ENCODE results near the gene TMEM100.

The TMEM100 gene

DNA sequence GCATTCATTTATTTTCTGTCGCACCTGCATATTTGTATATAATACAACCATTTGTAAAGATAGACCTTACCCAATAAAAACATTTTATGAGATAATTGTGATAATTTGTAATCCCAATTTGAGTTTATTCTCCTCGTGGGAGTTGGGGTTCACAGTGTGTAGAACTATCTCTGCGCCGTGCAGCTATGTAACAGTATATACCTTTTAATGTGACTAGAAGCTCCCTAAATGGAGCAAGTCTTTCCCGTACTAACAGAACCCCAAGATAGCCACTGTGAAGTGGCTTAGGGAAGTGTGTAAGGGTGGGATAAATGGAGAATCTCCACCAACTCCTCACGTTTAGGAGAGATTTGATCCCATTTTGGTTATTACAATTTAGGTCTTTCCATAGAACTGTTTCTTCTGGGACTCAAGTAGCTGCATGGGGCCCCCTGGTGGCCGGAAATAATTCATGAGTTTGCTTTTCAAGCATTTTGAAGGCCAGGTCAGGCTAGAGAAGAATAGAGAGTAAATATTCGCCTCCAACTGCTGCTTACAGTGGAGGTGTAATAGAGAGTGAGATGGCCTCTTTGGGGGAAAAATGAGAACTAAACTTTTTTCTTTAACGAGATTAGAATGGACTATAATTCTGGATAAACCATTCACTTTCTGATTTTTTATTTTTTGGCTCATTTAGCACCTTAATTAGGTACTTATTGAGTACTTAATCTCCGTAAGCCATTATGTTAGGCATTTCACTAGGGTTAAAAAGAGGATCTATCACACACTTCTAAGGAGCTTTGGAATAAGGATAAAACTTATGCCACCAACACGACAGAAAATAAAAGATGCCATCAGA lies 4.5 kb downstream of the TMEM100 start:
- peak; percentile 47 for DNase-seq

- no peak for DNase-seq
Observed at GRCh38 chr17:55717432-55717831, 5.2 kb downstream of the TMEM100 start.

DNA sequence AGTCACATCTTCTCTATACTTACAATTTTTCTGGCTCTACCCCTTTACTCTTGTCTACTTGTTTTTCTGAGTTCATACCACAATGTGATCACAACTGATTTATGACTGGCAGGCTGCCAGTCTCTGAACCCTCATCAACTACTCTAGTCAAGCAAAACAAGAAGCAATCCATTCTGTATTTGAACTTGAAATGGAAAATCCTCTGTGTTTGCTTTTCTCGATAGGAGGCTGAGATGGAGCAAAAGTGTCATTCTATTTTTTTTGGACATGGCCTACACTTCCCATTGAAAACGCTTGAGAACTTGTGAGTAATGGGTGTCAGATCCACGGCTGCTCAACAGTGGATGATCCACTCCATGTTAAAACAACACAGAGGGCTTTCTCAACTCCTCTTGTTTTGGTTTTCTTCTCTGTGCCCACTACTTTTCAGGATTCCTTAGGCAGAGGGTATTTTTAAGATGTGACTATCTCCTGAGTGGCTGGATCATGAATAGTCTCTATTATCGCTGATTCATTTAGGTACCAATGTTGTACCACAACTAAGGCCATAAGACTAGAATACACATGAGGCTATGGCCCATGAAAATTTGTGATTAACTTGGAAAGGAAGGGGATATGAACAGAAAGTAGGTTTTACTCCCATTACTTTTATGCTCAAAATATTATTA lies 11.7 kb downstream of the TMEM100 start:
- no peak for DNase-seq

GRCh38 chr17:55710410-55710809 lies 12.3 kb downstream of the TMEM100 start:
- DNase-seq = no peak

GRCh38 chr17:55709984-55710383 lies 12.7 kb downstream of the TMEM100 start:
- no peak for DNase-seq

GRCh38 chr17:55709440-55709839 lies 13.2 kb downstream of the TMEM100 start:
- no peak for DNase-seq

- no peak for DNase-seq
Observed at GRCh38 chr17:55708175-55708974, 14.3 kb downstream of the TMEM100 start.

- DNase-seq = no peak
Observed at GRCh38 chr17:55706808-55707773, 15.6 kb downstream of the TMEM100 start.

GRCh38 chr17:55705847-55706246 lies 16.8 kb downstream of the TMEM100 start:
- DNase-seq = no peak

DNA sequence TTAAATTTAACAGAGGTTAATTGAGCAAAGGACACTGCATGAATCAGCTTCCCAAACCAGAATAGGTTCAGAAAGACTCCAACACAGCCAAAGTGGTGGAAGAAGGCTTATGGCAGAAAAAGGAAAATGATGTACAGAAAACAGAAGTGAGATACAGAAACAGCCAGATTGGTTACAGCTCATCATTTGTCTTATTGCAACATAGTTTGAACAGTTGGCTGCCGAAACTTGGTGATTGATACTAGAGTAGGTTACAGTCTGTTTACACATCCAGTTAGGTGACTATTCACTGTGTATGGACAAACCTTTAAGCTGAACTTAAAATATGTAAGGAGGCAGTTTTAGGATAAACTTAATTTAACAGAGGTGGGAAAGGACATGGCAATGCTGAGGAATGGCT lies 18.3 kb downstream of the TMEM100 start:
- no peak for DNase-seq

- DNase-seq = no peak
Observed at GRCh38 chr17:55702150-55702549, 20.5 kb downstream of the TMEM100 start.

GRCh38 chr17:55699181-55699860 lies 23.3 kb downstream of the TMEM100 start:
- no peak for DNase-seq

GRCh38 chr17:55694286-55694910 lies 28.3 kb downstream of the TMEM100 start:
- no peak for DNase-seq

GRCh38 chr17:55693254-55694216 lies 29.1 kb downstream of the TMEM100 start:
- no peak for DNase-seq

DNA sequence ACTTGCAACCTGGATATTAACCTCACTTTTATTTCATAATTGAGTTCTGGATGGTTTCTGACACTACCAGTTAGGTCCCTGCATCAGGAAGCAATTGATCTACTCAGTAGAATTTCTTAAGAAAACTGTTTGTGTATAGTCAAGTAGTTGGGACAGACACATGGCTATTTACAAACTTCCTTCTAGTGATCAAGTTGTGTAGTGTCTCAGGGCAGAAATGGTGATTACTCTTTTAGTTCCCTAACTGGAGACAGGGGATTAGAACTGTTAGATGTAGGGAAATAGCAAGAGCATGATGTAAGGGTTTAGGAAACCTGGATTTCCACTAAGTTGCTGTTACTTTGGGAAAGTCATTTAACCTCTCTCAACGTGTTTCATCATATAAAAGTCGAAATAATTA lies 30.4 kb downstream of the TMEM100 start:
- no peak for DNase-seq

GRCh38 chr17:55691666-55692065 lies 31.0 kb downstream of the TMEM100 start:
- DNase-seq = no peak

DNA sequence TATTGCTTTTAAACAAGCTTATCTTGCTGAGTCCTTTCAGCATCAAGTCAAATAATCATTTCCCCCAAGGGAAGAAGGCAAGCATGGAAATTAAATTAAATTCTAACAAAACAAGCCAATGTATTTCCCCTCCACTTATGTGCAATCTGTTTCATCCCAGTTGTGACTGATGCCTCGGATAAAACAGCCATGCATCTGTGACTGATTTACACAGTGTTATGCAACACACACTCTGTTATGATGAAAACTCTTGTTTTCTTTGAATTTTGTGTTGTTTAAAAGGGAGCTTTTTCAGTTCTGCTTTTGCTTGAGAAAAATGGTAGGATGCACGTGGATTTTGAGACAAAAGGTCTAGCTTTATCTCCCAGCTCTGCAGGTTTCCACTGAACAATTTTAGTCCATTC lies 32.6 kb downstream of the TMEM100 start:
- DNase-seq = no peak

DNA sequence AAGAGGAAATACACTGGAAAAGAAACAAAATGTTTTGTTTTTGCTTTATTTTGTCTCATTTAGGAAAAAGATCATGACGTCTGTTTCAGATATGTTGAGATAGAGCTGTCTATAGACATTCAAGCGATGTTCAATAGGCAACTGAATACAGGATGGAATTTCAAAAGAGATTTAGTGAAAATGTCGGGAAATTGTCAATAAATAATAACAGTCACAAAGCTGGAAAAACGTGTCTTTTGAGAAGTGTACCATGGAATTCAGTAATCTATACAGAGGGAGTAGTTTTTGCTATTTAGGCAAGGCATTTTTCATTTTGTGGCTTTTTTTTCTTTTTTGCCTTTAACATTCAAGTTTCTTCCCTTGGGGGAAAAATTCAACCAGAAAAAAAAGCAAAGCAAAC lies 33.0 kb downstream of the TMEM100 start:
- DNase-seq = no peak

DNA sequence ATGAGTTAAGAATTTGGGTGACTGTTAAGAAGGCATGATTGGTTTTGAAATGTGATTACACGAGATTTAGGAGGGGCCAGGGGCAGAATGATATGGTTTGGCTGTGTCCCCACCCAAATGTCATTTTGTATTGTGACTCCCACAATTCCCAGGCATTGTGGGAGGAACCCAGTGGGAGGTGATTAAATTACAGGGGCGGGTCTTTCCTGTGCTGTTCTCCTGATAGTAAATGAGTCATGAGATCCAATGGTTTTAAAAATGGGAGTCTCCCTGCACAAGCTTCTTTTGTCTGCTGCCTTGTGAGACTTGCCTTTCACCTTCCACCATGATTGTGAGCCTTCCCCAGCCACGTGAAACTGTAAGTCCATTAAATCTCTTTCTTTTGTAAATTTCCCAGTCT lies 34.6 kb downstream of the TMEM100 start:
- no peak for DNase-seq

- no peak for DNase-seq
Observed at GRCh38 chr17:55687037-55687436, 35.6 kb downstream of the TMEM100 start.
